Measurements from ENCODE around the gene NLRP6.
"Not testable (repeated sequence)": the region's sequence is repeated elsewhere in the genome, so short reads cannot be mapped to it uniquely, and the experiment has no call there.

NLRP6 gene

DNA sequence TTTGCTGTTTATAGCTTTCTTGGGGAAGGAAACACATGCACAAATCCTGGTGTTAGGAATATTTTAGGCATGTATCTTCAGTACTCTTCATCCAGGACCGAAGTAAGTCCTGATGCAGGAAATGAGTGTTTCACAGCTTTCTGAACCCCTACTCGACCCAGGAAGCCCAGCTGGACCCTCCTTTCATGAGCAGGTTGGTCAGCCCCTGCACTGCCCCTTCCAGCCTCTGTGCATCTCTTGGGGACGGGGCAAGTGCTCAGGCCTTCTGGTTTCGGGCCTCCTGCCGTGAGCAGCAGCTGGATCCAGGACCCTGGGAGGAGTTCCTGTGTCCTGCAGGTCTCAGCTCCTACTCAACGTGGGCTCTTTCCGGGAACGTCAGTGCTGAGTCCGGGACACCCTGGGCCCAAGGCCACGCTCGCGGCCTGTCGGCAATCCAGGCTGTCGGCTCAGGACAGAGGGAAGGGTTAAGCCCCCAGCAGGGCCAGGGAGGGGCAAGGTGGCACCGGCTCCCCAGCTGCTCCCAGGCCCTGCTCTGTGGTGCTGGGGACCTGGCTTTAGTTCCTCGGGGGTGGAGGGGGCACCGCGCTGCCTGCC is 31.9 kb downstream of the NLRP6 start:
- DNase-seq = not testable (repeated sequence)

DNA sequence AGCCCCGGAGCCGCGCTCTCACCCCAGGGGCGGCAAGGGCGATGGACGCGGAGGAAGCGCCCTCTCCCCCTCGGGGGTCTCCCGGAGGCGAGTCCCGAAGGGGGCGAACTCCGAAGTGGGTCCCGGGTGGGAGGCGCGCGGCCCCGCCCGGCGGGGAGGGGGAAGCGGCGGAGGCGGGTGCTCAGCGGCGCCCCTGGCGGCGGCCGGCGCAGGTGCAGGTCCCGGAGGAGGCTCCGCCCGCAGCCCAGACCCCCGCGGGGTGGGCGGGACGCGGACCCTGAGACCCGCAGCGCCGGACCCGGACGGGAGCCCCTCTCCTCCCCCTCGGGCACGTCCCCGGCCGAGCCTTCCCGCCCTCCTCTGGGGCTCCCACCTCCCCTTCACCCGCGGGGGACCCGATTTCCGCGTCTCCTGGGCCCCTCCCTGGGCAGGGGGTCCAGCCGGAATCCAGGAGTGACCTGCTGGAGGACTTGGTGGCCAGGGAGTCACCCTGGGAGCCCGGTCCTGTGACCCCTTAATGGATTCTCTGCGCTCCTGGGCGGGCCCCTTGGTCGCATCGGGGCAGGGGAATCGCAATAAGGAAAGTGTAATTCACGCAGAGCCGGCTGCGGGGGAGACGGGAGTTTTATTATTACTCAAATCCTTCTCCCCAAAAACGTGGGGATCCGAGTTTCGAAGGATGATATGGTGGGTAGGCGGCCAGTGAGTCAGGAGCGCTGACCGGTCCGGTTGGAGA is 33.0 kb downstream of the NLRP6 start:
- DNase-seq = not testable (repeated sequence)

DNA sequence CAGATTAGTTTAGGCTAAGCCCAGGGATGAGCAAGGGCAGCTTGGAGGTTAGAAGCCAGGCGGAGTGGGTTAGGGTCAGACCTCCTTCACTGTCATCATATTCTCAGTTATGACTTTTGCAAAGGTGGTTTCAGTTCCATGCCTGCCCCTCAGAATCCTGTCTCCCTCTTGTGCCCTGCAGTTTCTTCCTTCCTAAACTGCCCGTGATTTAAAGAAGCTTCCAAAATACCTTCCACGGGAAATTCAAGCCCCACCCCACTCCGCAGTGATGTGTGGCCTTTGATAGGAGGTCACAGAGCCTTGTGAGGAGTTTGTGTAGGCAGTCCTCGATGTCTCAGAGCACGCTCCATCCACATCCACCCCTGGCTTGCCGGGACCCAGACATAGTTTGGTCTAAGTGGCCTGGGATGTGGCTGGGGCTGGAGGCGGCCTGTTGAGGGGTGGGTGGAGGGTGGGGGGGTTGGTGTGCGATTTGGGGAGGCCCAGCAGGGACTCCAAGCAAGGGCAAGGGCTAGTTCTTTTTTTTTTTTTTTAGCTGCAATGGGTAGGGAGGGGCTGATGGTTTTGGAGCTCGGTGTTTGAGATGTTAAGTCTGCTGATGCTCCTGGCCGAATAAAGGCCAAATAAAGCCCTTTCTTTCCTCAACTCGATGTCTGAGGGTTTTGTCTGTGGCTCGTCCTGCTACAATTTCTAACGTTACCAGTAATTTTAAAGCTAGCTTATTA is 34.0 kb downstream of the NLRP6 start:
- no peak for DNase-seq

DNA sequence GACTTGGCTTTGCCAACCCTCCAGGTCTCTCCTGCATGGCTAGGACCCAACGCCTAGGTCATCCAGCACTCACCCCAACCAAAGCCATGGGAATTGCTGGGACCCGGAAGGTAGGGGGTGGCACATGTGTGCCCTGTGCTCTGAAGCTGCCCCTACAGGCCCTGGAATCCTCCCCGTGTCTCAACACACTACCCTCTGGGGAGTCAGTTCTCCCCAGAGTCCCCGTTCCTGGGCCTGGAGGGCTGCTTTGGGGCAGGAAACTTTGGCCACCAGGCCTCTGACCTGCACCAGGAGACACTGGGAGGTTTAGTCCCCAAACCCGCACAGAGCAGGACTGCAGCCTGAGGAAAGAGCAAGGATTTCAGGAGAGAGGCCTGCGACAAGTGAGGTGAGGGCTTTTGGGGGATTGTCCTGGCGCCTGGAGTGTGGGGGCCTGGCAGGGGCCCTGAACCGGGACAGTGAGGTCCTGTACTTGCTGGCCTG is 35.1 kb downstream of the NLRP6 start:
- no peak for DNase-seq

DNA sequence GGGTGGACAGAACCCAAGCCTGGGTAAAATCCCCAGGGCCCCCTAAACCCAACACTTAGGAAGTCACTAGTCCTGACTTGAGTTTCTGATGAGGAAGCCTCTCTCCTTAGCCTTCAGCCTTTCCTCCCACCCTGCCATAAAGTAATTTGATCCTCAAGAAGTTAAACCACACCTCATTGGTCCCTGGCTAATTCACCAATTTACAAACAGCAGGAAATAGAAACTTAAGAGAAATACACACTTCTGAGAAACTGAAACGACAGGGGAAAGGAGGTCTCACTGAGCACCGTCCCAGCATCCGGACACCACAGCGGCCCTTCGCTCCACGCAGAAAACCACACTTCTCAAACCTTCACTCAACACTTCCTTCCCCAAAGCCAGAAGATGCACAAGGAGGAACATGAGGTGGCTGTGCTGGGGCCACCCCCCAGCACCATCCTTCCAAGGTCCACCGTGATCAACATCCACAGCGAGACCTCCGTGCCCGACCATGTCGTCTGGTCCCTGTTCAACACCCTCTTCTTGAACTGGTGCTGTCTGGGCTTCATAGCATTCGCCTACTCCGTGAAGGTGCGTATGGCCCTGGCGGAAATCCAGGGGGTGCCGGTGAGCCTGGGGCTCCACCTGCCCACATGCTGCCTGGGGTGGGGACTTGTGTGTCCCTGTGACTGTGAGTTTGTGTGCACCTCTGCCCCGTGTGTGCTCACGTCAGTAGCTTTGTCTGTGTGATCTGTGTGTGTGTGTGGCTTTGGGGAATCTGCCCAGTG is 35.8 kb downstream of the NLRP6 start, which contains the start of gene IFITM1:
Gene IFITM1 (plus strand): TSS at position 254 of the 767 bp plus-strand sequence. CDS start 131 bp downstream, at position 385.
- no peak for DNase-seq

DNA sequence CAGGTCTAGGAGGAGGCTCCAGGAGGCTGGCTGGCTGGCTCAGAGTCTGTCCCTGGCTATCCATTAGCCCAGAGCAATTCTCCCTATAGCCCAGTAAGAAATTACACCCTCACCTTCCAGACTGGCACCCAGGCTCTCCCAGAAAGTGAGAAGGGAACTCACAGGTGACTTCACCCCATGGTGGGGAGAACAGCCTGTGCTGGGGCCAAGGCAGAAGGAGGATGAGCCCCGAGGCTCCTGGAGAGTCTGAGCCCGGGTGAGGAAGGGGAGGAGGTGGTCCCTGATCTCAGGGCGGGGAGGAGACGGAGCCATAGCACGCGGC is 36.3 kb downstream of the NLRP6 start:
- DNase-seq = not testable (repeated sequence)

DNA sequence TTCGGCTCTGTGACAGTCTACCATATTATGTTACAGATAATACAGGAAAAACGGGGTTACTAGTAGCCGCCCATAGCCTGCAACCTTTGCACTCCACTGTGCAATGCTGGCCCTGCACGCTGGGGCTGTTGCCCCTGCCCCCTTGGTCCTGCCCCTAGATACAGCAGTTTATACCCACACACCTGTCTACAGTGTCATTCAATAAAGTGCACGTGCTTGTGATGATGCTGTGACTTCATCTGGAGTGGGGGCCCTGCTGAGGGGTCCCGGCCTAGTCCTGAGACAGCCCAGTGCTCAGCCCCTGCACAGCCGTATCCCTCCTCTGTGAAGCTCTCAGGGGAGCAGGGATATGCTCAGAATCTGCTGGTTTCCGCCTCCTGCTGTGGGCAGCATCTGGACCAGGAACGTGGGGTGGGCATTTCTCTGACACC is 36.9 kb downstream of the NLRP6 start:
- DNase-seq = no peak

DNA sequence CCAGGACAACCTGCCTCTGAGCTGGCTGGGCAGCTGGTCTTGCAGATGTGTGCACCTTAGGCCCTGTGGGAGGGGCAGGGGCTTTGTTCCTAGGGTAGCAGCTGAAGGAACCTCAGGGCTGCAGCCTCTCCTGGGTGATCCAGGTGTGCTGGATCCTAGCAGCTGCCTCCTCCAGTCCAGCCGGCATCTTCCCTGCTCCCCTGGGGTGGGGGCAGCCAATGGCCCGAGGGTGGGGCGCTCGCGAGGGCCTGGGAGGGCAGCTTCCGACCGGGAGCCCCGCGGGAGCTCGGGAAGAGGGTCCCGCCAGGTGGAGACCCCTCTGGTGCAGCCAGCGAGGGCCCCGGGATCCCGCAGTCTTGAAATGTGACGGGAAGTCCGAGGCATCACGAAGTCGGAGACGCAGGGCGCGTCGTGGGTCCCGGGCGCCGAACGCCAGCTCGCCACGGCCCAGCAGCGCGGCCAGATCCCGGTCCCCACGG is 37.3 kb downstream of the NLRP6 start:
- no peak for DNase-seq

DNA sequence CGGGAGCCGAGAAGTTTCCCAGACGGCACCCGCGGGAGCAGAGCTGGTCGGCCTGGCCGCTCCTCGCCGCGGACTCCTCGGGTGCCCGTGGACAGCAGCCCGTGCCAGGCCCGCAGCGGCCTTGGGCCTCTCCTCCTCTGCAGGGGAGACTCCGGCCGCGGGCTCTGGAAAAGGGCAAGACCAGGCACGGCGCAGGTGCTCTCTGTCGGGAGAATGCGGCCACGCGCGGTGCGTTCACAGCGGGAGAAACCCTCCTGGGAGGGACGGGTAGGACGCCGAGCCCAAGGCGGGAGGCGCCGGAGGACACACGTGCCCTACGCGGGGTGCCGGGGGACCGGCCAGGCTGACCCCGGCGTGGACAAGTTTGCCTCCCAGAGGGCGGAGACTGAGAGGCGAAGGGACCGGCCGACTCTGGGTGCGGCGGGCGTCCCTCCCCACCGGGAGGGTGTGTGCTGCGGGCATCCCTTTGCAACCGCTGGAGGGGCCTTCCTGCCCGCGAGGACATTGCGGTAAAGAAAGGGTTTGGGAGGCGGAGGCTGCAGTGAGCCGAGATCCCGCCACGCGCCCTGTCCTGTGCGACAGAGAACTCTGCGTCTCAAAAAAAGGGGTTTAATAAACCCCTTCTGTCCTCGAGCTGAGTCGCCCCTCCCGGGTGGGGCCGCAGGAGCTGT is 38.0 kb downstream of the NLRP6 start:
- DNase-seq = no peak

DNA sequence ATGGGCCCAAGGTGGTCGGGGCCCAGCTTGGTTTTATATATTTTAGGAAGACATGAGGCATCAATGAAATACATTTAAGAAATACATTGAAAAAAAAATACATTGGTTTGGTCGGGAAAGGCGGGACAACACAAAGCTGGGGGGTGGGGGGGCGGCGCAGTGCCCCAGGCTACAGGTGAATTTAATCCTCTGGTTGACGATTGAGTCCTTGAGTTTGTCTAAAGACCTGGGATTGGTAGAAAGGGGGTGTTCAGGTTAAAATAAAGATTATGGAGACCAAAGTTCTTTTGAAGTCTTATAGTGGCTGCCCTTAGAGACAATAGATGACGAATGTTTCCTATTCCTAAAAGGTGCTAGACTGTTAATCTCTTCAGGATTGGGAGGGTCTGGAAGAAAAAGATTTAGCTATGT is 38.7 kb downstream of the NLRP6 start:
- no peak for DNase-seq

DNA sequence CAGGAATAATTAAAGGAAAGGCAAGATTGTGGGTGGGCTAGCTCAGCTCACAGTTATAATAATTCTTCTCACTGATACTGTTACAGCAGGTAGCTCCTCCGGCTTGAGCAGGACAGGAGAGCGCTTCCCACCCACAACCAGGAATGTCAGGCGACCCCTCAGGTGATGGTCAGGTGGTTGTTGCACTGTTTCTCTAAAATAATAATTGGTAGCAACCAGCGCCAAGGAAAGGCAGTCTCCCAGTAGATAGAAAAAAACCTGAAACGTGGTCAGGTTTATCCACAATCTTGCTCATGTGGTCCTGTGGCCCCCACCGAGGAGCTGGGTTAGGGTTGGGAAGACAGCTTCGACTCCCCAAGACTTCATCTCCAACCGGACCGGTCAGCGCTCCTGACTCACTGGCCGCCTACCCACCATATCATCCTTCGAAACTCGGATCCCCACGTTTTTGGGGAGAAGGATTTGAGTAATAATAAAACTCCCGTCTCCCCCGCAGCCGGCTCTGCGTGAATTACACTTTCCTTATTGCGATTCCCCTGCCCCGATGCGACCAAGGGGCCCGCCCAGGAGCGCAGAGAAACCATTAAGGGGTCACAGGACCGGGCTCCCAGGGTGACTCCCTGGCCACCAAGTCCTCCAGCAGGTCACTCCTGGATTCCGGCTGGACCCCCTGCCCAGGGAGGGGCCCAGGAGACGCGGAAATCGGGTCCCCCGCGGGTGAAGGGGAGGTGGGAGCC is 39.6 kb downstream of the NLRP6 start:
- not testable (repeated sequence) for DNase-seq

DNA sequence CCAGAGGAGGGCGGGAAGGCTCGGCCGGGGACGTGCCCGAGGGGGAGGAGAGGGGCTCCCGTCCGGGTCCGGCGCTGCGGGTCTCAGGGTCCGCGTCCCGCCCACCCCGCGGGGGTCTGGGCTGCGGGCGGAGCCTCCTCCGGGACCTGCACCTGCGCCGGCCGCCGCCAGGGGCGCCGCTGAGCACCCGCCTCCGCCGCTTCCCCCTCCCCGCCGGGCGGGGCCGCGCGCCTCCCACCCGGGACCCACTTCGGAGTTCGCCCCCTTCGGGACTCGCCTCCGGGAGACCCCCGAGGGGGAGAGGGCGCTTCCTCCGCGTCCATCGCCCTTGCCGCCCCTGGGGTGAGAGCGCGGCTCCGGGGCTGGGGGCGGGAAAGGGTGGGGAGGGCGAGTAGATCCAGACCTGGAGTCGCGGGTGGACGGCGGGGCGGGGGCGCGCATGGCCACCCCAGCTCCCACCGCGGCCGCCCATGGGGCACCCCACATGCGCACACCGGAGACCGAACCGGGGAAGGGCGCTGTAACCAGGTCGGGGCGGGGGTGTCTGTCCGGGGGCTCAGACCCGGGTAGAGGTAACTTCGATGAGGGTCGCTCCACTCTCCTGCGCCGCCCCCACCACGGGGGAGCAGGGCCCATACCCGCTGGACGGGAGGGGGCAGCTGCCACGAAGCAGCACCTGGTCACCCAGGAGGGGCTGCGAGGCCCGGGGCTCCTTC is 40.4 kb downstream of the NLRP6 start:
- not testable (repeated sequence) for DNase-seq

DNA sequence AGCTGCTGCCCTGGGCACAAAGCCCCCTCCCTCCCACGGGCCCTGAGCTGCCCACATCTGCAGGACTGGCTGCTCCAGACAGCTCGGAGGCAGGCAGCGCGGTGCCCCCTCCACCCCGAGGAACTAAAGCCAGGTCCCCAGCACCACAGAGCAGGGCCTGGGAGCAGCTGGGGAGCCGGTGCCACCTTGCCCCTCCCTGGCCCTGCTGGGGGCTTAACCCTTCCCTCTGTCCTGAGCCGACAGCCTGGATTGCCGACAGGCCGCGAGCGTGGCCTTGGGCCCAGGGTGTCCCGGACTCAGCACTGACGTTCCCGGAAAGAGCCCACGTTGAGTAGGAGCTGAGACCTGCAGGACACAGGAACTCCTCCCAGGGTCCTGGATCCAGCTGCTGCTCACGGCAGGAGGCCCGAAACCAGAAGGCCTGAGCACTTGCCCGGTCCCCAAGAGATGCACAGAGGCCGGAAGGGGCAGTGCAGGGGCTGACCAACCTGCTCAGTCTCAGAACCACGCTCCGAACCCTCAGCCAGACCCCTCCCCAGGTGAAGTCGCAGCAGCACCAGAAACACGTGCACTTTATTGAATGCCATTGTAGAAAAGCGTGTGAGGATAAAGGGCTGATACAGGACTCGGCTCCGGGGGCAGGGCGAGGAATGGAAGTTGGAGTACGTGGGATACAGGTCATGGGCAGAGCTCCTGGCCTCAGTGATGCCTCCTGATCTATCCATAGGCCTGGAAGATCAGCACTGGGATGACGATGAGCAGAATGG is 41.1 kb downstream of the NLRP6 start:
- not testable (repeated sequence) for DNase-seq

DNA sequence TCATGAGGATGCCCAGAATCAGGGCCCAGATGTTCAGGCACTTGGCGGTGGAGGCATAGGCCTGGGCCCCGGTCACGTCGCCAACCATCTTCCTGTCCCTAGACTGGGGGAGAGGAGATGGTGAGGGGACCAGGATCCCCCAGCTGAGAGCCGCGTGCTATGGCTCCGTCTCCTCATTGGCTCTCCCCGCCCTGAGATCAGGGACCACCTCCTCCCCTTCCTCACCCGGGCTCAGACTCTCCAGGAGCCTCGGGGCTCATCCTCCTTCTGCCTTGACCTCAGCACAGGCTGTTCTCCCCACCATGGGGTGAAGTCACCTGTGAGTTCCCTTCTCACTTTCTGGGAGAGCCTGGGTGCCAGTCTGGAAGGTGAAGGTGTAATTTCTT is 41.7 kb downstream of the NLRP6 start:
- DNase-seq = not testable (repeated sequence)

DNA sequence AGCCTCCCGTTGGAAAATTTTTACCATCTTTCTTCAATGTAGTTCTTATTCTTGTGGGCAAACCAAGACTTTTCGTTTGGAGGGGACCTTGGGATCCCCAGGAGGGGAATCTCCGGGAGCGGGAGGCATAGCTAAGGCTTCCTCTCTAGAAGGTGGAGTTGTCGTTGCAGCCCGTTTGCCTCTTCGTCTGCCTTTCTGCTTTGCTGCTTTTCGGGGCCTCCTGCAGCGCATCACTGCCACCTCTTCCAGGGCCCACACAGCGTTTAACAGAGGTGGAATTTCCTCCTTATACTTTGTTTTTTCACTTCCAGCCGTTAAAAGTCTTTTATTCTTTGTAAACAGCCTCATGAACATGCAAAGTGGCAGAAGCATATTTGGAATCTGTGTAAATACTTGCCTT is 45.9 kb downstream of the NLRP6 start:
- no peak for DNase-seq

DNA sequence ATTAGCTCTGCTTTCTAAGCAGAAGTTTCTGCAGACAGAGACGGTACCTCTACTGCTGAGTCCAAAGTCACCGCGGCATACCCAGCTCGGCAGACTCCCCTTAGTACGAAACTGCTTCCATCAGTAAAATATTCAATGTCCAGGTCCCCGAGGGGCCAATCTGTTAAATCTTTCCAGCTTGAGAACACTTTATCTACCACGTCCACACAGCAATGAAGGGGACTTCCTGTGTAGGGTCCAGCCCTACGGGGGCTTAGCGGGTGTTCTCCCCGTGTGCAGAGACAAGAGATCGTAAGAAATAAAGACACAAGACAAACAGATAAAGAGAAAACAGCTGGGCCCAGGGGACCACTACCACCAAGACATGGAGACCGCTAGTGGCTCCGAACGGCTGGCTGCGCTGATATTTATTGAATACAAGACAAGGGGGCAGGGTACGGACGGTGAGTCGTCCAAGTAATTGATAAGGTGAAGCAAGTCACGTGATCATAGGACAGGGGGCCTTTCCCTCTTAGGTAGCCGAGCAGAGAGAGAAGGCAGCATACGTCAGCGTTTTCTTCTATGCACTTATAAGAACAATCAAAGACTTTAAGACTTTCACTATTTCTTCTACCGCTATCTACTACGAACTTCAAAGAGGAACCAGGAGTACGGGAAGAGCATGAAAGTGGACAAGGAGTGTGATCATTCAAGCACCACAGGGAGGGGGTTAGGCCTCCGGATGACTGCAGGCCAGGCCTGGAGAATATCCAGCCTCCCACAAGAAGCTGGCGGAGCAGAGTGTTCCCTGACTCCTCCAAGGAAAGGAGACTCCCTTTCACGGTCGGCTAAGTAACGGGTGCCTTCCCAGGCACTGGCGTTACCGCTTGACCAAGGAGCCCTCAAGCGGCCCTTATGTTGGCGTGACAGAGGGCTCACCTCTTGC is 46.6 kb downstream of the NLRP6 start:
- not testable (repeated sequence) for DNase-seq

DNA sequence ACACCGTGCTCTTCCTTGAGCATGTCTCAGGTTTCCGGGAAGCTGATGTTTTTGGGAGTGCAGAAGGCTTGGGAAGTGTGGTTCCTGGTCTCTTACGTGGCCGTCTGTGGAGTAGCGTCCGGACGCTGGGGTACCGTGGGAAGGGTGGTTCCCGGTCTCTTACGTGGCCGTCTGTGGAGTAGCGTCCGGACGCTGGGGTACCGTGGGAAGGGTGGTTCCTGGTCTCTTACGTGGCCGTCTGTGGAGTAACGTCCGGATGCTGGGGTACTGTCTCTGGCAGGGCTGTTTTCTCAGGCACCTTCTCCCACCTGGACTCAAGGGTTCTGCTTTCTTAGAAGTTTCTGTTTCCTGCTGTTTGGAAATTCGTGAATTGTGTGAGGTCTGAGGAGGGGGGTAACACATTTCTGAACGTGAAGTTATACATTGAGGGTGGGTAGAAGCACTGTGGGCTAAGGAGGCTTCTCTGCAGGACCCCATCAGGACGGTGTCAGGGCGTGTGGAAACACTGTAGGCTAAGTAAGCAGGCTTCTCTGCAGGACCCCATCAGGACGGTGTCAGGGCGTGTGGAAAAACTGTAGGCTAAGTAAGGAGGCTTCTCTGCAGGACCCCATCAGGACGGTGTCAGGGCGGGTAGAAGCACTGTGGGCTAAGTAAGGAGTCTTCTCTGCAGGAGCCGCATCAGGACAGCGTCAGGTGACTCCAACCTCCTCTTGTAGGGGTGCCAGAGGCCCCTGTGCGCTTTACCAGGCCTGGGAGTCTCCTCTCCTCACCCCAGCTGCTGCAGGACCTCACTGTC is 47.8 kb downstream of the NLRP6 start:
- no peak for DNase-seq

DNA sequence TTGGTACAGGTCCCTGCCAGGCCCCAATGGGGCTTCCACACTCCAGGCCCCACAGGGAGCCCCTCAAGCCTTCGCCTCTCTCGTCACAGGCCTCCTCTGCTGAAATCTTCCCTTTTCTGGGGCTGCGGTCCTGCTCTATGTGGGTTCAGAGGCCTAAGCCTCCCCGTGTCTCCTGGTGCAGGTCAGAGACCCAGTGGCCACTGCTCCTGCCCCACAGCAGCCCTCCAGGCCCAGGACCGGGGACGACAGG is 48.3 kb downstream of the NLRP6 start:
- DNase-seq = no peak

All from NCI-H1417 treated with DMSO at 0.1 percent for 48 hours (cell line).